Activated CD8-positive, alpha-beta T cell treated with anti-CD3 and anti-CD28 coated beads for 36 hours (primary cell): ENCODE results near the gene CLEC16A. TPM values are rescaled to one million over a fixed set of nuclear protein-coding genes. Genes with fewer than 3 reads are reported as not detected.

ENCODE experiments used
- ATAC-seq: fragments of 200-7000 bp; cut with Tn5 transposase; one replicate; pipeline ENCODE4 v1.10.0; 2021; ENCODE audit warnings: mild to moderate bottlenecking, moderate library complexity
- CTCF ChIA-PET: fragments of 350-600 bp; sonication (Branson Sonifier 250); formaldehyde crosslinking; loops from one replicate; lab custom pipeline; 2021; ENCODE audit warnings: antibody characterized with exemption; lab: Charles Lee
- POLR2A ChIA-PET: fragments of 350-600 bp; sonication (Branson Sonifier 250); formaldehyde crosslinking; loops from one replicate; lab custom pipeline; 2021; ENCODE audit warnings: antibody characterized with exemption; lab: Charles Lee
- DNase-seq: peaks from one replicate; pipeline ENCODE4 v3.0.0-alpha.2; 2020
- H3K27ac Mint-ChIP-seq: one replicate; pipeline ENCODE4 v1.8.0; 2021; ENCODE audit warnings: mild to moderate bottlenecking, mixed read lengths
- H3K27me3 Mint-ChIP-seq: one replicate; pipeline ENCODE4 v1.8.0; 2021; ENCODE audit warnings: mixed read lengths
- H3K36me3 Mint-ChIP-seq: one replicate; pipeline ENCODE4 v1.8.0; 2021; ENCODE audit warnings: low read depth, mixed read lengths
- H3K4me1 Mint-ChIP-seq: one replicate; pipeline ENCODE4 v1.8.0; 2021; ENCODE audit warnings: low read depth, mixed read lengths
- H3K4me3 Mint-ChIP-seq: one replicate; pipeline ENCODE4 v1.8.0; 2021; ENCODE audit warnings: mild to moderate bottlenecking, moderate library complexity, mixed read lengths
- H3K9me3 Mint-ChIP-seq: one replicate; pipeline ENCODE4 v1.8.0; 2021; ENCODE audit warnings: mixed read lengths
- intact Hi-C: fragments of 100-400 bp; cut with micrococcal nuclease; formaldehyde crosslinking; loops from one replicate; pipeline ENCODE4 v1.10.0; 2022
- total RNA-seq, 2 experiments: library from RNA; stranded (reverse); gene quantifications; one replicate each; pipeline ENCODE4 v1.2.3, GENCODE V29; 2021
- TF ChIP-seq, protein P1 (sequence below): fragments of 200-600 bp; IDR thresholded peaks from one replicate; pipeline ENCODE4 v1.8.0; 2022; ENCODE audit warnings: antibody characterized with exemption, mild to moderate bottlenecking

Gene CLEC16A
- total RNA-seq, 2 experiments from 2014 or later, result 20.4 to 21.7 TPM

DNA sequence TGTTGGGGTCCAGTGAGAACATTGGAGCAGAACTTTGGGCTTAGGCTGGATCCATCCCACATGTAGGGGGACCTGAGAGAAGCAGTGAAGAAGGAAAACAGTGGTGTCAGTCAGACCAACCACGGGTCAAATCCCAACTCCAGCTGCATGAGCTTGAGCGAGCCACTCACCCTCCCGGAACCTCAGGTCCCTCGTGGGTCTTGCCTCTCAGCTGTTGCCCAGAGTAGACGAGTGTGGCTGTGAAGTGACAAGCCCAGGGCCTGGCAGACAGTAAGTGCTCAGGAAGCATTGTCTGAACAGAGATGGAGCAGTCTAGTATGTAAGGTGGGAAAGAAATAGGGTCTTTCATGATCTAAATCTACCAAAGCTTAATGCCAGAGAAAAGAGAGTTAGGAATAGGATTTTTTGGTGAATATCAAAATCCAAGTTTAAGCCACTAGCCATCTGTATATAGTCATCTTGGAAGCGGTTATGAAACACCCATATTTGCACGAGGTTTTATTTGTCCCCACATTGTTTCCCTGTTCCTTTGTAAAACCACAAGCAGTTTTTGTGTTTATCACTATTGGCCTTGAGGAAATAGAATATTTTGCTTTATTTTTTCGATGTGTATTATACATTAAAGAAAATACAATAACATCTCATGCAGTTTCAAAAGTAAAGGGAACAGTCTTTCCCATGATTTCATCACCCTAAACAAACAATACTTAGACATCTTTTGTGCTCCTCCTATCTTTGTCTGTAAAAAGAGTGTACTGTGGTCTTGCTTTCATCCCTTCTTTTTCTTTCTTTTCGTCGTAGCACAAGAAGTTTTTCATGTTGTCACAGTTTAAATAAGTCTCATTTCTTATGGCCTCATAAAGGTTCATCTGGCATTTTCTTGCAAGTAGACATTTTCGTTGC is 112.0 kb downstream of the CLEC16A start:
- intact Hi-C loops, result no loop called here
- CTCF ChIA-PET, result interaction anchor here (1.2 to 4.6 kb wide), 5 partner anchors 9 to 352 kb away, joined by 3 to 24 read pairs (median 4); no protein-coding TSS in a partner anchor
- H3K4me1 Mint-ChIP-seq, result peaks cover 46% of the 10 kb centered on the region
- no peak for ATAC-seq
- H3K27ac Mint-ChIP-seq, result peak overlapping the region; percentile 23
- TF ChIP-seq, protein P1, sequence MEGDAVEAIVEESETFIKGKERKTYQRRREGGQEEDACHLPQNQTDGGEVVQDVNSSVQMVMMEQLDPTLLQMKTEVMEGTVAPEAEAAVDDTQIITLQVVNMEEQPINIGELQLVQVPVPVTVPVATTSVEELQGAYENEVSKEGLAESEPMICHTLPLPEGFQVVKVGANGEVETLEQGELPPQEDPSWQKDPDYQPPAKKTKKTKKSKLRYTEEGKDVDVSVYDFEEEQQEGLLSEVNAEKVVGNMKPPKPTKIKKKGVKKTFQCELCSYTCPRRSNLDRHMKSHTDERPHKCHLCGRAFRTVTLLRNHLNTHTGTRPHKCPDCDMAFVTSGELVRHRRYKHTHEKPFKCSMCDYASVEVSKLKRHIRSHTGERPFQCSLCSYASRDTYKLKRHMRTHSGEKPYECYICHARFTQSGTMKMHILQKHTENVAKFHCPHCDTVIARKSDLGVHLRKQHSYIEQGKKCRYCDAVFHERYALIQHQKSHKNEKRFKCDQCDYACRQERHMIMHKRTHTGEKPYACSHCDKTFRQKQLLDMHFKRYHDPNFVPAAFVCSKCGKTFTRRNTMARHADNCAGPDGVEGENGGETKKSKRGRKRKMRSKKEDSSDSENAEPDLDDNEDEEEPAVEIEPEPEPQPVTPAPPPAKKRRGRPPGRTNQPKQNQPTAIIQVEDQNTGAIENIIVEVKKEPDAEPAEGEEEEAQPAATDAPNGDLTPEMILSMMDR, result no peak
- H3K27me3 Mint-ChIP-seq, result no peaks in the 10 kb centered on the region
- no peak for DNase-seq
- H3K9me3 Mint-ChIP-seq, result no peaks in the 10 kb centered on the region
- H3K36me3 Mint-ChIP-seq, result peaks cover 37% of the 10 kb centered on the region
- no peak overlapping the region for H3K4me3 Mint-ChIP-seq
- POLR2A ChIA-PET, result interaction anchor here (1.0 to 1.8 kb wide), 2 partner anchors 10 to 199 kb away, joined by 3 to 5 read pairs; no protein-coding TSS in a partner anchor

DNA sequence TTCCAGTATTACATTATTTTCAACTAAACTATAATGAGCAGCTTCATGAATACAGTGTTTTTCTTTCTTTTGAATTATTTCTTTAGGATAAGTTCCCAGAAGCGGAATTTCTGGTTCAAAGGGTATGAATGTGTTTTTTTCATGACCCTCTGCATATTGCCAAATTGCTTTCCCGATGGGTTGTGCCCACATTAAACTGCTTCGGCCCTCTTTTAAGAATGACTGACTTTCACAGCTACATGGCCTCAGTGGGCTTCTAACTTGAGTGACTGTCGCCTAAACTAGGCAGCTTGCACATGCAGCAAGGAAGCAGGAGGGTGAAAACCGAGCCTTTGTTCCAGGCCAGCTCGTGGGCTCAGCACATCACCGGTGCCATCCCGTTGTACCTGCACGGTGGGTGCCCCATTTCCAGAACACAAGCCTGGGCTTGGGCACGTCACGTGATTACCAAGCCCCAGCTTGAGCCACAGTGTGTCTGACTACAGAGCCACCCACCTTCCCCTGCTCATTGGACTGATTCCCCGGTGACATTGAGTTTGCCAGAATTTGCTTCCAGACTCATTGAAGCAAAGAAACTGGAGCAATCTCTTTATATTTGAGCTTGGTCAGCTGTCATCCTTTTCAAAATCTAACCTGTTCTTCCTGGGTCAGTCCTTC is 112.8 kb downstream of the CLEC16A start:
- CTCF ChIA-PET, result interaction anchor here (0.9 to 1.4 kb wide), 4 partner anchors 8 to 351 kb away, joined by 3 to 4 read pairs (median 4); no protein-coding TSS in a partner anchor
- Mint-ChIP-seq H3K27ac (peak overlapping the region; percentile 23), H3K9me3 (no peaks in the 10 kb centered on the region), H3K4me1 (peaks cover 38% of the 10 kb centered on the region), H3K4me3 (no peak overlapping the region), H3K36me3 (peaks cover 39% of the 10 kb centered on the region), H3K27me3 (no peaks in the 10 kb centered on the region)
- DNase-seq, result no peak
- ATAC-seq, result no peak
- intact Hi-C loops, result no loop called here
- TF ChIP-seq, protein P1, result no peak
- POLR2A ChIA-PET, result interaction anchor here (0.8 to 1.8 kb wide), 3 partner anchors 9 to 19 kb away, joined by 3 to 5 read pairs (median 4); no protein-coding TSS in a partner anchor

DNA sequence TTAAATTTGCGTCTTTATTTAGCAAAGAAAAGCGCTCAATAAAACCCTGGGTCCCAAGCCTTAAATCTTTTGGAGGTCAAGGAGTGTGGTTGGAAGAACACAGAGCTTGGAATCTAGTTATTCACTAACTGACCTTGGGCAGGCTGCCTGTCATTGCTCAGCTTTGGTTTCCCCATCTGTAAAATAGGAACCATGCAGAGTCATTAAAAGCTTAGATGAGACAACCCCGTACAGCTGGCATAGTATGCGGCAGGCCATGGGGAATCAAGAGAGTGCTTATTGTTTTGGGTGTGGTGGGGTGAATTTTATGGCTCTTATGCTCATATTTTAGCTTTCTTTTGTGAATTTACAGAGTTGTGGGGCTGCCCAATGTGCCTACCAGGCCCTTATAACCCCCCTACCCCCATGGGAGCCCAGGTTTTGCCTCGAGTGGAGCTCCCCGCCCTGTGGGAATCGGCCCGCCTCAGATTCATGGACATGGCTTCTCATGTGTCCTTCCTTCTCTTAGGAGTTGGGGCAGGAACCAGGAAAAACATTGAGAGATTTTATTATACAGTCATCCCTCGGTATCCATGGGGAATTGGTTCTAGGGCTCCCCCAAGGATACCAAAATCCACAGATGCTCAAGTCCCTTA is 113.5 kb downstream of the CLEC16A start:
- no peak for ATAC-seq
- intact Hi-C loops, result no loop called here
- peaks cover 34% of the 10 kb centered on the region for H3K36me3 Mint-ChIP-seq
- peaks cover 31% of the 10 kb centered on the region for H3K4me1 Mint-ChIP-seq
- ChIA-PET CTCF (interaction anchor here (0.9 to 1.4 kb wide), 4 partner anchors 7 to 350 kb away, joined by 3 to 4 read pairs (median 4); no protein-coding TSS in a partner anchor), POLR2A (interaction anchor here (0.8 to 1.8 kb wide), 3 partner anchors 8 to 18 kb away, joined by 3 to 5 read pairs (median 4); no protein-coding TSS in a partner anchor)
- TF ChIP-seq, protein P1, result no peak
- H3K4me3 Mint-ChIP-seq, result no peak overlapping the region
- DNase-seq, result no peak
- H3K27me3 Mint-ChIP-seq, result no peaks in the 10 kb centered on the region
- H3K9me3 Mint-ChIP-seq, result no peaks in the 10 kb centered on the region
- no peak overlapping the region for H3K27ac Mint-ChIP-seq

DNA sequence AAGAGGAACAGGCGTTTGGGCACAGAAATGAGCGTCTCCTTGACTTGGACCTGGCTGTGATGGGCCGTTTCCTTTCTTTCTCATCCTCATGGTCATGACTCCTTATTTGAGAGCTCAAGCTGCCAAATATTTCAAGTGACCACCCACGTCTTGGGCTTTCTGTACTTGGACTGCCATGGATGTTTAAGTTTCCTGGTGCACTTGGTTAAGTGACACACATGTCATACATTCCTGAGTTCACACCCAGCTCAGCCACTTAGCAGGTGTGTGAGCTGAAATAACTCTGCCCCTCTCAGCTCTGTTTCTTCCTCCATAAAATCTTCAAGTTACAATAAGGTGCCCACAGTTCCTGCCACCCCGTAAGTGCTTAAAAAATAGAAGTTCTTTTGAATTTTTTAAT is 114.5 kb downstream of the CLEC16A start:
- H3K4me3 Mint-ChIP-seq, result no peak overlapping the region
- POLR2A ChIA-PET, result interaction anchor here (1.1 to 1.4 kb wide), 3 partner anchors 9 to 56 kb away, joined by 3 to 5 read pairs (median 3); no protein-coding TSS in a partner anchor
- TF ChIP-seq, protein P1, result no peak
- peaks cover 26% of the 10 kb centered on the region for H3K36me3 Mint-ChIP-seq
- no peaks in the 10 kb centered on the region for H3K9me3 Mint-ChIP-seq
- no peaks in the 10 kb centered on the region for H3K27me3 Mint-ChIP-seq
- peak overlapping the region; percentile 48 for H3K27ac Mint-ChIP-seq
- DNase-seq (no peak), ATAC-seq (no peak)
- CTCF ChIA-PET, result interaction anchor here (1.1 kb wide), 1 partner anchor 20 kb away, joined by 3 read pairs; no protein-coding TSS in a partner anchor
- peaks cover 22% of the 10 kb centered on the region for H3K4me1 Mint-ChIP-seq
- intact Hi-C loops, result no loop called here
